B cell (primary cell): ENCODE measurements around the gene CD81. TPM values are rescaled to one million over a fixed set of nuclear protein-coding genes. Genes with fewer than 3 reads are reported as not detected.
A peak's percentile ranks its signal among the peaks of the same experiment; 100 is the strongest.

Experiments used
- ATAC-seq: fragments of 200-7000 bp; cut with Tn5 transposase; one replicate; pipeline ENCODE4 v1.10.0; 2021; ENCODE audit warnings: low read depth, mild to moderate bottlenecking, moderate number of reproducible peaks, moderate library complexity
- CTCF ChIA-PET: fragments of 350-600 bp; sonication (Branson Sonifier 250); formaldehyde crosslinking; loops from one replicate; lab custom pipeline; 2021; ENCODE audit warnings: antibody characterized with exemption, inconsistent platforms; lab: Charles Lee
- POLR2A ChIA-PET: fragments of 350-600 bp; sonication (Branson Sonifier 250); formaldehyde crosslinking; loops from one replicate; lab custom pipeline; 2021; ENCODE audit warnings: antibody characterized with exemption; lab: Charles Lee
- DNase-seq: peaks from one replicate; pipeline ENCODE4 v3.0.0; 2013
- H2AFZ ChIP-seq: 2 replicates; pipeline ENCODE4 v1.6.1; 2012; ENCODE audit warnings: mild to moderate bottlenecking, low read depth, low read length; ENCODE audit not compliant: insufficient read depth, poor library complexity, severe bottlenecking
- H3K27ac ChIP-seq, 2 donors: 1 replicate in 1 of 2; 2 replicates in 1 of 2; pipeline ENCODE4 v1.5.1; 2012 to 2013; ENCODE audit warnings: low read length in 2 of 2, mild to moderate bottlenecking in 2 of 2, moderate library complexity in 1 of 2
- H3K27me3 ChIP-seq, 4 experiments: fragments of 200-600 bp in 1 of 4; sonication (generic) in 1 of 4; replicated peaks in 1 of 4; 1 replicate in 2 of 4; 2 replicates in 2 of 4; pipeline versions ENCODE4 v1.6.1 to v1.7.0; 2013 to 2016; ENCODE audit warnings: low read length in 3 of 4, mild to moderate bottlenecking in 2 of 4, mixed read lengths in 1 of 4, moderate library complexity in 1 of 4; ENCODE audit not compliant: insufficient read depth in 4 of 4, control insufficient read depth in 3 of 4; ENCODE audit errors: control extremely low read depth in 1 of 4
- H3K36me3 ChIP-seq, 2 experiments: replicated peaks in 1 of 2; 1 replicate in 1 of 2; 2 replicates in 1 of 2; pipeline versions ENCODE4 v1.6.1 to v1.7.1; 2013; ENCODE audit warnings: low read length in 1 of 2; ENCODE audit not compliant: insufficient read depth in 2 of 2, control insufficient read depth in 1 of 2; ENCODE audit errors: control extremely low read depth in 1 of 2, extremely low read depth in 1 of 2
- H3K4me1 ChIP-seq, 2 donors: fragments of 200-600 bp in 1 of 2; sonication (generic) in 1 of 2; 1 replicate in 1 of 2; 2 replicates in 1 of 2; pipeline versions ENCODE4 v1.5.1 to v1.6.1; 2013 to 2017; ENCODE audit warnings: low read length in 2 of 2; ENCODE audit not compliant: control insufficient read depth in 2 of 2, insufficient read depth in 2 of 2
- H3K4me2 ChIP-seq: replicated peaks from 2 replicates; pipeline ENCODE3; 2012; ENCODE audit warnings: mild to moderate bottlenecking, low read depth, low read length; ENCODE audit not compliant: poor library complexity, severe bottlenecking
- H3K4me3 ChIP-seq, 5 experiments: fragments of 200-600 bp in 1 of 5; sonication (generic) in 1 of 5; 1 replicate in 3 of 5; 2 replicates in 2 of 5; pipeline versions ENCODE4 v1.5.1 to v1.7.0; 2011 to 2016; ENCODE audit warnings: low read length in 4 of 5, mild to moderate bottlenecking in 4 of 5, low read depth in 2 of 5, control low read depth in 1 of 5, moderate library complexity in 1 of 5; ENCODE audit not compliant: insufficient read depth in 1 of 5; ENCODE audit errors: control extremely low read depth in 1 of 5, extremely low read depth in 1 of 5
- H3K79me2 ChIP-seq: fragments of 200-600 bp; sonication (generic); one replicate; pipeline ENCODE4 v1.6.0; 2016; ENCODE audit warnings: low read length; ENCODE audit not compliant: control insufficient read depth, insufficient read depth
- H3K9ac ChIP-seq: fragments of 200-600 bp; sonication (generic); 2 replicates; pipeline ENCODE4 v1.6.1; 2017; ENCODE audit warnings: mild to moderate bottlenecking, low read length, moderate library complexity
- H3K9me3 ChIP-seq, 3 donors: one replicate each; pipeline versions ENCODE4 v1.6.1 to v1.7.1; 2013; ENCODE audit warnings: low read length in 2 of 3; ENCODE audit not compliant: control insufficient read depth in 2 of 3, insufficient read depth in 1 of 3; ENCODE audit errors: control extremely low read depth in 1 of 3
- H4K20me1 ChIP-seq: 2 replicates; pipeline ENCODE4 v1.6.0; 2012; ENCODE audit warnings: mild to moderate bottlenecking, low read length; ENCODE audit not compliant: insufficient read depth, control insufficient read depth, poor library complexity, severe bottlenecking
- H3K27ac Mint-ChIP-seq: one replicate; pipeline ENCODE4 v1.8.0; 2021; ENCODE audit warnings: mixed read lengths
- H3K27me3 Mint-ChIP-seq: one replicate; pipeline ENCODE4 v1.8.0; 2021; ENCODE audit warnings: mixed read lengths
- H3K4me1 Mint-ChIP-seq: one replicate; pipeline ENCODE4 v1.8.0; 2021; ENCODE audit warnings: mixed read lengths
- H3K4me3 Mint-ChIP-seq: one replicate; pipeline ENCODE4 v1.8.0; 2021; ENCODE audit warnings: mixed read lengths
- H3K9me3 Mint-ChIP-seq: one replicate; pipeline ENCODE4 v1.8.0; 2022; ENCODE audit warnings: mixed read lengths; ENCODE audit not compliant: insufficient read depth
- EZH2 ChIP-seq: IDR thresholded peaks from 2 replicates; pipeline ENCODE4 v1.6.1; 2012; ENCODE audit warnings: borderline replicate concordance, low read depth, mild to moderate bottlenecking, moderate library complexity, low read length; ENCODE audit not compliant: insufficient read depth, poor library complexity, severe bottlenecking
- WGBS: methylation state at CpG from one replicate; pipeline ENCODE4 v1.1.5; 2013; ENCODE audit warnings: missing lambda C conversion rate; ENCODE audit not compliant: insufficient coverage; 5-methylcytosine and 5-hydroxymethylcytosine counted together
- intact Hi-C: fragments of 100-400 bp; cut with micrococcal nuclease; formaldehyde crosslinking; loops from one replicate; pipeline ENCODE4 v1.10.0; 2022
- polyA plus RNA-seq: library from polyadenylated mRNA; depleted of rRNA; stranded (reverse); fragments of >200 nt; gene quantifications from 2 replicates; pipeline ENCODE4 v1.2.3, GENCODE V29; 2012
- total RNA-seq, 2 donors: library from RNA; stranded (reverse); fragments of 120-200 nt in 1 of 2; gene quantifications; 1 replicate in 1 of 2; 2 replicates in 1 of 2; pipeline versions ENCODE4 v1.2.3 to v1.2.4, GENCODE V29; 2013 to 2022
- TF ChIP-seq, protein P1 (sequence below): fragments of 200-600 bp; IDR thresholded peaks from one replicate; pipeline ENCODE4 v1.8.0; 2022; ENCODE audit warnings: antibody characterized with exemption, mild to moderate bottlenecking

The CD81 gene
- total and polyA plus RNA-seq, 2 donors (not counting 1 experiment from before 2014, with no cell fraction given) = 253 to 361 TPM

DNA sequence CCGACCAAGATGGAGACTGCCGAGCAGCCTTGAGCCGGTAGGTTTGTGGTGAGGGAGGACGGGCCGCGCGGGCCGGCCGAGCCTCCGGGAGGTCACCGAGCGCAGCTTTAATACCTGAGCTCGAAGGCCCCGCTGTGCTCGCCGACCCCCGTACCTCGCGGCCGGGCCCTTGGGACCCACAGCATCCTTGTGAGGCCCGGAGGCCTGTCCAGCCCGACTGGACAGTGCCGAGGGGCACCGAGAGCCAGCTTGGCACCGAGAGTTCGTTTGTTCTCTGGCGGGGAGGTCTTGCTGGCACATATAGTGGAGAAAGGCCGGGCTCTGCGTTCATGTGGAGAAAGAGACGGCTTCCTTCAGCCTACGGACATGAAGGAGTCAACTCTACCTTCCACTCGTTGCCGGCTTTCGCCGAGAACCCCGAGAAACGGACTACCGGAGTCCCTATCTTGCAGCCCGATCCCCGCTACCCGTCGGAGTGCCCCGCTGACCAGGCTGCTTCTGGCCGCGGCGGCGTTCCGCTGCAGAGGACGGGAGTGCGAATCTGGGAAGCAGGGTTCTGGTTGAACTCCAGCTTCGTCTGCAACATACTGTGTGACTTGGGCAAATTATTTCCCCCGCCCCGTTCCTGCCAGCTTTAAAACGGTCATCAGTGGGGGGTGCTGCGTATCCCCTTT lies 23.8 kb downstream of the CD81 start:
- Histone ChIP-seq H3K79me2 (peaks cover 37% of the 10 kb centered on the region), H3K9me3 (no peaks in the 10 kb centered on the region), H2AFZ (peak overlapping the region; percentile 92), H4K20me1 (peaks cover 37% of the 10 kb centered on the region), H3K27me3 (no peaks in the 10 kb centered on the region), H3K27ac (peak overlapping the region; percentile 79 to 93), H3K9ac (peak overlapping the region; percentile 99), H3K4me2 (peak overlapping the region; percentile 85), H3K4me3 (peak overlapping the region; percentile 82 to 100 (median 95)), H3K4me1 (peaks cover 19 to 33% of the 10 kb centered on the region in 2 donors), H3K36me3 (peaks cover 0 to 48% of the 10 kb centered on the region in 2 experiments)
- peaks cover 23% of the 10 kb centered on the region for H3K4me1 Mint-ChIP-seq
- no peaks in the 10 kb centered on the region for H3K9me3 Mint-ChIP-seq
- H3K27me3 Mint-ChIP-seq = no peaks in the 10 kb centered on the region
- WGBS = under 1% methylated on average over 55 of the region's 55 CpGs
- intact Hi-C loops = loop anchor here (1.0 to 5.0 kb wide), 8 partner anchors 17 to 1704 kb away; partner anchors contain the start of genes CD81, DEAF1, LSP1 and NAP1L4
- CTCF ChIA-PET = interaction anchor here (0.6 to 8.4 kb wide), 16 partner anchors 9 to 978 kb away, joined by 3 to 78 read pairs (median 4); partner anchors contain the start of gene ZNF195
- TF ChIP-seq, protein P1, sequence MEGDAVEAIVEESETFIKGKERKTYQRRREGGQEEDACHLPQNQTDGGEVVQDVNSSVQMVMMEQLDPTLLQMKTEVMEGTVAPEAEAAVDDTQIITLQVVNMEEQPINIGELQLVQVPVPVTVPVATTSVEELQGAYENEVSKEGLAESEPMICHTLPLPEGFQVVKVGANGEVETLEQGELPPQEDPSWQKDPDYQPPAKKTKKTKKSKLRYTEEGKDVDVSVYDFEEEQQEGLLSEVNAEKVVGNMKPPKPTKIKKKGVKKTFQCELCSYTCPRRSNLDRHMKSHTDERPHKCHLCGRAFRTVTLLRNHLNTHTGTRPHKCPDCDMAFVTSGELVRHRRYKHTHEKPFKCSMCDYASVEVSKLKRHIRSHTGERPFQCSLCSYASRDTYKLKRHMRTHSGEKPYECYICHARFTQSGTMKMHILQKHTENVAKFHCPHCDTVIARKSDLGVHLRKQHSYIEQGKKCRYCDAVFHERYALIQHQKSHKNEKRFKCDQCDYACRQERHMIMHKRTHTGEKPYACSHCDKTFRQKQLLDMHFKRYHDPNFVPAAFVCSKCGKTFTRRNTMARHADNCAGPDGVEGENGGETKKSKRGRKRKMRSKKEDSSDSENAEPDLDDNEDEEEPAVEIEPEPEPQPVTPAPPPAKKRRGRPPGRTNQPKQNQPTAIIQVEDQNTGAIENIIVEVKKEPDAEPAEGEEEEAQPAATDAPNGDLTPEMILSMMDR = no peak
- TF ChIP-seq EZH2 = no peak
- peak overlapping the region; percentile 90 for H3K4me3 Mint-ChIP-seq
- POLR2A ChIA-PET = interaction anchor here (0.6 to 3.4 kb wide), 15 partner anchors 15 to 1966 kb away, joined by 3 to 42 read pairs (median 6); partner anchors contain the start of genes C11orf21, CD81, KCNQ1 and TRPM5
- no peak for DNase-seq
- ATAC-seq = no peak
- peak overlapping the region; percentile 98 for H3K27ac Mint-ChIP-seq
